LNCAP (cell line): ENCODE measurements around the gene TMTC2.

Experiments used
- TF ChIP-seq, protein P1 (sequence below): fragments of 450-650 bp; IDR thresholded peaks from 2 replicates; pipeline ENCODE4 v1.5.1; 2017; ENCODE audit warnings: mild to moderate bottlenecking

Gene TMTC2

DNA sequence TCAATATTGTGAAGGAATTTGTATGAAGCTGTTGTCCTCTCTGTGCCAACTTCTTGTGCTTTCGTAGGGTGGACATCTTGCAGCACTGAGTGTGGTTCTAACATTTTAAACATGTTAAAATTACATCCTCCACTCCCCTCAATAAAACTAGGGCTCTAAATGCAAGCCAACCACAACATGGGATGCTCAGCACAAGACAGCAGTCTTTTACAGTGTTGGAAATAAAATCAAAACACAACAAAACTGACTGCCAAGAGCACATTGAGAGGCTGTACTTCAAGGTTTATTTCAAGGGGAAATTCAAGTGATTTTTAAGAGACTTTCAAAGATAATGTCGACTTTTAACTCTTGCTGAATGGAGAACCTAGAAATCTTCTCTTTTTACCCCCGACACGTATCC lies 396.9 kb downstream of the TMTC2 start:
- TF ChIP-seq, protein P1, sequence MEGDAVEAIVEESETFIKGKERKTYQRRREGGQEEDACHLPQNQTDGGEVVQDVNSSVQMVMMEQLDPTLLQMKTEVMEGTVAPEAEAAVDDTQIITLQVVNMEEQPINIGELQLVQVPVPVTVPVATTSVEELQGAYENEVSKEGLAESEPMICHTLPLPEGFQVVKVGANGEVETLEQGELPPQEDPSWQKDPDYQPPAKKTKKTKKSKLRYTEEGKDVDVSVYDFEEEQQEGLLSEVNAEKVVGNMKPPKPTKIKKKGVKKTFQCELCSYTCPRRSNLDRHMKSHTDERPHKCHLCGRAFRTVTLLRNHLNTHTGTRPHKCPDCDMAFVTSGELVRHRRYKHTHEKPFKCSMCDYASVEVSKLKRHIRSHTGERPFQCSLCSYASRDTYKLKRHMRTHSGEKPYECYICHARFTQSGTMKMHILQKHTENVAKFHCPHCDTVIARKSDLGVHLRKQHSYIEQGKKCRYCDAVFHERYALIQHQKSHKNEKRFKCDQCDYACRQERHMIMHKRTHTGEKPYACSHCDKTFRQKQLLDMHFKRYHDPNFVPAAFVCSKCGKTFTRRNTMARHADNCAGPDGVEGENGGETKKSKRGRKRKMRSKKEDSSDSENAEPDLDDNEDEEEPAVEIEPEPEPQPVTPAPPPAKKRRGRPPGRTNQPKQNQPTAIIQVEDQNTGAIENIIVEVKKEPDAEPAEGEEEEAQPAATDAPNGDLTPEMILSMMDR = no peak

DNA sequence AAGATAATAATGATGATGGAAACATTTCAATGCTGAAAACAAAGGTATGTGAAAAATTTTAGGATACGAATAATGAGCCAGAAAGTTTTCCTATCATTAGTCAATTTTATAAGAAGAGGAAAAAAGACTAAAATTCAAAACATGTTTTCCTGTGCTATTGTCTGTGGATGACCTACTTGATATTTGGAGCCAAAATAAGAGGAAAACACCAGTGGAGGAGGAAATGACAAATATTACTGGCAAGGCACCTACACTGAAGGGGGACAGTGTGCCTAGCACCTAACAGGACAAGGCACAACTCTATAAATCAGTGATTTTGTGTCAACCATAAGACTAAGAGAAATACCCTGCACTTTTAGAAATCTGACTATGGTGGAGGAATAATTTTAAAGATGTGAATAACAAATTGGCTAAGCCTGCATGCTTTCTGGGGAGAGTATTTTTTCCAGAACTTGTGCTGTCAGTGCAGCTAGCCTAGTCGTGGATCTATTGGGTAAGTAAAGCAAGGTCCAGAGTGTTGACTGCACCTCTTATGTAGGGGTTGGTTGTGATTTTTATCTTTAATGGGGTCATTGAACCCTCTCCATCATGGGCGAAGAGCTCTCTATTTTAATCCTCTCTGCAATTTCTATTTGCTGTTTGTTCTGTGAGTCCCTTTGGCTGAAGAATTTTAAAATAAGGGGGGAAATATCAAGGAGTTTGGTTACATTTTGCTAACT lies 398.0 kb downstream of the TMTC2 start:
- TF ChIP-seq, protein P1 = no peak

DNA sequence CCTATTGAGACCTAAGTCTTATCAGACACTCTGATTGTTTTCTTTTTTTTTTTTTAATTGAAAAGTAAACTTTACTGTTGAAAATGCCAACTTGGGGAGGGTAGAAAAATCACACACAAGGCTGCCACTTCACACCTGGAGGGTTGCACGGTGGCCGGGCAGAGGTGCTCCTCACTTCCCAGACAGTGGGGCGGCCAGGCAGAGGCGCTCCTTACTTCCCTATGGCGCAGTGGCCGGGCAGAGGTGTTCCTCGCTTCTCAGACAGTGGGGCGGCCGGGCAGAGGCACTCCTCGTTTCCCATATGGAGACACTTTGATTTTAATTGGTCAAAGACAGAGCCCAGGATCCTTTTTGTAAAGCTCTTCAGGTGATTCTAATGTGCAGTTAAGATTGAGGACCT lies 399.3 kb downstream of the TMTC2 start:
- TF ChIP-seq, protein P1 = no peak

DNA sequence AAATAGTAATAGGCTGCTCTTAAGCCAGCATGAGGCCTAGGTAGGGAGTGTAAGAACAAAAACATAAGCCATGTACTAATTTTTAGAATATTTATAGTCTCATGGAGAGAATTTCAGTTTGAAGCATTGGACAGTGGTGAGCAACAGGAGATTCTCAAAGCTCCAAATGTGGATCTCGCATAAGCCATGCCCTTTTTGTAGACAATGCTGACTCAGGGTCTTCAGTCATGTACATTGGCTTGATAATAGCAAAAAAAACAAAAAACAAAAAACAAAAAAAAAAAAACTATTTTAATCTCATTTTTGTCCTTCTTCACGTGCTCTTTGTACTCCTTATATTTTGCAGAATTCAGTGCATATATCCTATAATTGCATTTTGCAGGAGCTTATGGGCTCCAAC lies 402.9 kb downstream of the TMTC2 start:
- TF ChIP-seq, protein P1 = no peak

DNA sequence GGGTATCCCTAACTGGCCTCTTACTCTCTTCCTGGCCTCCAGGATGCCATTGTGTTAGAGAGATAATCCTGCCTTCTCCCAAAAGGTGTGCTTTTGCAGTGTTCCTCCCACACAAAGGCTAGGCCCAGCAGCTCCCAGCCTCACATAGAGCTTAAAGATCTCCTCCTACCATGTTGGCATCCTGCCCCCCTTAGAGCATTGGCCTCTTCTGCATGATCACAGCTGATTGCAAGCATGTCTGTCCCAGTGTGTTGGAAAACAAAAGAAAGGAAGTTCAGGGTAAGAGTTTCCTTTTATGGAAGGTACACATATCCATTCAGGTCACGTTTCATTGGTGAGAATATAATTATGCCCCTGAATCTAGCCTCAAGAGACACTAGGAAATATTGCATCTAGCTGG lies 405.4 kb downstream of the TMTC2 start:
- TF ChIP-seq, protein P1 = no peak

DNA sequence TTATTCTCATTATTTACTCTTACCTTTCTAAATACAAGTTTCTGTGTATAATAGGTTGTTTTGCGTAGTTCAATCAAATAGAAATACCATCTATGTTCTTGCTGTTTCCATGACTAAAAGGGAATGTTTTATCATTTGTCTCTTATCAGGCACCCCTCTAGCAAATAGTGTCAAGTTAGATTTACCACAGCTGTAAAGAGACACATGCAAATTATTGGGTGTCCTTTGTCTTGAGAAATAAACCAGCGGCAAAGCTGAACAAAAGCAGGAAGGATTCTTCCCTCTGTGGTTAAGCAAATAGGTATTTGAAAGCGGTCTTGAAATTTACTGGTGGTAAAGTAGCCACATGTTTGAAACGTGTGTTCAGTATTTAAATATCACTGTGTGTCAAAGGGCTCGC lies 405.9 kb downstream of the TMTC2 start:
- TF ChIP-seq, protein P1 = no peak

DNA sequence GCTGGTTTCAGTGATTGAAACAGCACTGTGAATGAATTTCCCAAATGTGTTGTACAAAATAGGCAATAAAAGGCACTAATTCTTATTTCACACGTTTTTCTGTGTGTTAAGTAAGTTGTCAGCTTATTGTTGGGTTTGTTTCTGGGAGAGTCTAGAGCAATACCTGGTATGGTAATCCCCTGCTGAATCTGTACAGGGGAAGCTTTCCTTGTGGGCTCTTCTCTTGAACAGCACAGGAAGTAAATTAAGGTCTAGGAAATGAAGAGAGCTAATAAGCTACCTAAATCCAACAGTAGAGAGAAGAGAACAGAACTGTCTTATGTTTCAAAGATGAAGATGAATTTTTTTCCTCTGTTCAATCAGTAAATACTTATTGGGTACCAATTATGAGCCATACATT lies 406.7 kb downstream of the TMTC2 start:
- TF ChIP-seq, protein P1 = no peak
